Coronary artery (tissue), 2 donors: Measurements from ENCODE around the gene PUM2.

Experiments used
- DNase-seq: peaks from one replicate; pipeline ENCODE4 v3.0.0-alpha.2; 2017; ENCODE audit warnings: low spot score
- H3K27ac ChIP-seq, 2 donors: fragments of 200-600 bp; sonication (generic); one replicate each; pipeline ENCODE4 v1.5.1; 2016 to 2019
- H3K4me3 ChIP-seq: fragments of 200-600 bp; sonication (generic); 2 replicates; pipeline ENCODE4 v1.5.1; 2016; ENCODE audit warnings: mild to moderate bottlenecking, moderate library complexity
- CTCF ChIP-seq: fragments of 200-600 bp; sonication (generic); IDR thresholded peaks from one replicate; pipeline ENCODE4 v1.5.1; 2019; ENCODE audit warnings: antibody characterized with exemption

PUM2 gene

GRCh38 chr2:20216130-20217025 lies 134.3 kb downstream of the PUM2 start:
- no peak overlapping the region for H3K4me3 ChIP-seq
- TF ChIP-seq CTCF = no peak
- H3K27ac ChIP-seq = no peak overlapping the region
- no peak for DNase-seq

- DNase-seq = no peak
- TF ChIP-seq CTCF = no peak
- Histone ChIP-seq H3K4me3 (no peak overlapping the region), H3K27ac (no peak overlapping the region)
Observed at GRCh38 chr2:20215183-20216040, 135.2 kb downstream of the PUM2 start.

- no peak for DNase-seq
- no peak for TF ChIP-seq CTCF
- H3K4me3 ChIP-seq = no peak overlapping the region
- H3K27ac ChIP-seq = no peak overlapping the region
Observed at GRCh38 chr2:20214566-20215182, 136.0 kb downstream of the PUM2 start.

- no peak overlapping the region for H3K4me3 ChIP-seq
- no peak overlapping the region for H3K27ac ChIP-seq
- DNase-seq = no peak
- TF ChIP-seq CTCF = no peak
Observed at GRCh38 chr2:20213651-20214565, 136.7 kb downstream of the PUM2 start.

- TF ChIP-seq CTCF = no peak
- no peak overlapping the region for H3K27ac ChIP-seq
- DNase-seq = no peak
- H3K4me3 ChIP-seq = no peak overlapping the region
Observed at GRCh38 chr2:20212871-20213503, 137.7 kb downstream of the PUM2 start.

GRCh38 chr2:20212459-20212870 lies 138.2 kb downstream of the PUM2 start:
- TF ChIP-seq CTCF = no peak
- Histone ChIP-seq H3K27ac (no peak overlapping the region), H3K4me3 (no peak overlapping the region)
- DNase-seq = no peak
